Smooth muscle cell (in vitro differentiated cells): ENCODE results near the gene BCL7C. TPM values are rescaled to one million over a fixed set of nuclear protein-coding genes. Genes with fewer than 3 reads are reported as not detected.
"Not testable (repeated sequence)": the region's sequence is repeated elsewhere in the genome, so short reads cannot be mapped to it uniquely, and the experiment has no call there.

Experiments
- DNase-seq: peaks from one replicate; lab custom pipeline; 2025; ENCODE audit not compliant: unreplicated experiment; lab: John Stamatoyannopoulos, UW
- H2AFZ ChIP-seq: fragments of 200-600 bp; sonication (generic); 2 replicates; pipeline ENCODE4 v1.6.0; 2016; ENCODE audit warnings: antibody characterized with exemption, low read depth, mild to moderate bottlenecking
- H3F3A ChIP-seq: fragments of 200-600 bp; sonication (generic); 2 replicates; pipeline ENCODE4 v1.6.0; 2017; ENCODE audit warnings: antibody characterized with exemption, low read depth
- H3K27ac ChIP-seq: fragments of 200-600 bp; sonication (generic); 2 replicates; pipeline ENCODE4 v1.5.1; 2016; ENCODE audit warnings: low read depth, mild to moderate bottlenecking
- H3K27me3 ChIP-seq: fragments of 200-600 bp; sonication (generic); 2 replicates; pipeline ENCODE4 v1.6.1; 2016; ENCODE audit warnings: low read depth, mild to moderate bottlenecking
- H3K36me3 ChIP-seq: fragments of 200-600 bp; sonication (generic); 2 replicates; pipeline ENCODE4 v1.5.1; 2016; ENCODE audit warnings: low read depth
- H3K4me1 ChIP-seq: fragments of 200-600 bp; sonication (generic); 2 replicates; pipeline ENCODE4 v1.5.1; 2016; ENCODE audit warnings: low read depth
- H3K4me2 ChIP-seq: fragments of 200-600 bp; sonication (generic); 2 replicates; pipeline ENCODE4 v1.6.0; 2016; ENCODE audit warnings: mild to moderate bottlenecking
- H3K4me3 ChIP-seq: fragments of 200-600 bp; sonication (generic); 2 replicates; pipeline ENCODE4 v1.5.1; 2016; ENCODE audit warnings: mild to moderate bottlenecking
- H3K79me2 ChIP-seq: fragments of 200-600 bp; sonication (generic); 2 replicates; pipeline ENCODE4 v1.6.0; 2016; ENCODE audit warnings: low read depth, mild to moderate bottlenecking
- H3K9ac ChIP-seq: fragments of 200-600 bp; sonication (generic); 2 replicates; pipeline ENCODE4 v1.6.0; 2016; ENCODE audit warnings: low read depth
- H3K9me3 ChIP-seq: fragments of 200-600 bp; sonication (generic); replicated peaks from 2 replicates; pipeline ENCODE4 v1.5.1; 2016; ENCODE audit warnings: low read depth
- H4K20me1 ChIP-seq: fragments of 200-600 bp; sonication (generic); 2 replicates; pipeline ENCODE4 v1.6.0; 2016; ENCODE audit warnings: low read depth
- WGBS: methylation state at CpG from one replicate; pipeline ENCODE4 v1.1.7; 2016; ENCODE audit warnings: low lambda C conversion rate; 5-methylcytosine and 5-hydroxymethylcytosine counted together
- polyA plus RNA-seq: library from polyadenylated mRNA; unstranded; fragments of >200 nt; fragmentation: Nextera tagmentation; extraction: Ambion mirVana; gene quantifications from 2 replicates; pipeline ENCODE4 v1.2.1, GENCODE V29; 2016
- total RNA-seq: library from RNA; depleted of rRNA; stranded (reverse); fragments of >200 nt; gene quantifications from 2 replicates; pipeline ENCODE4 v1.2.3, GENCODE V29; 2014
- TF ChIP-seq, protein P1 (sequence below): fragments of 200-600 bp; sonication (generic); IDR thresholded peaks from 2 replicates; pipeline ENCODE4 v1.5.1; 2017; ENCODE audit warnings: borderline replicate concordance, mild to moderate bottlenecking, antibody characterized with exemption; ENCODE audit not compliant: insufficient read depth, poor library complexity, severe bottlenecking

The BCL7C gene
- total and polyA plus RNA-seq, 2 experiments from 2014 or later = 34.2 to 76.1 TPM

GRCh38 chr16:30867747-30868146, 26.1 kb downstream of the BCL7C start:
- H2AFZ ChIP-seq = no peak overlapping the region
- 90% methylated on average over 5 of the region's 5 CpGs for WGBS
- H4K20me1 ChIP-seq = no peaks in the 10 kb centered on the region
- no peaks in the 10 kb centered on the region for H3K4me1 ChIP-seq
- no peak for DNase-seq
- no peak overlapping the region for H3K4me3 ChIP-seq
- no peaks in the 10 kb centered on the region for H3F3A ChIP-seq
- TF ChIP-seq, protein P1, sequence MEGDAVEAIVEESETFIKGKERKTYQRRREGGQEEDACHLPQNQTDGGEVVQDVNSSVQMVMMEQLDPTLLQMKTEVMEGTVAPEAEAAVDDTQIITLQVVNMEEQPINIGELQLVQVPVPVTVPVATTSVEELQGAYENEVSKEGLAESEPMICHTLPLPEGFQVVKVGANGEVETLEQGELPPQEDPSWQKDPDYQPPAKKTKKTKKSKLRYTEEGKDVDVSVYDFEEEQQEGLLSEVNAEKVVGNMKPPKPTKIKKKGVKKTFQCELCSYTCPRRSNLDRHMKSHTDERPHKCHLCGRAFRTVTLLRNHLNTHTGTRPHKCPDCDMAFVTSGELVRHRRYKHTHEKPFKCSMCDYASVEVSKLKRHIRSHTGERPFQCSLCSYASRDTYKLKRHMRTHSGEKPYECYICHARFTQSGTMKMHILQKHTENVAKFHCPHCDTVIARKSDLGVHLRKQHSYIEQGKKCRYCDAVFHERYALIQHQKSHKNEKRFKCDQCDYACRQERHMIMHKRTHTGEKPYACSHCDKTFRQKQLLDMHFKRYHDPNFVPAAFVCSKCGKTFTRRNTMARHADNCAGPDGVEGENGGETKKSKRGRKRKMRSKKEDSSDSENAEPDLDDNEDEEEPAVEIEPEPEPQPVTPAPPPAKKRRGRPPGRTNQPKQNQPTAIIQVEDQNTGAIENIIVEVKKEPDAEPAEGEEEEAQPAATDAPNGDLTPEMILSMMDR = no peak
- no peak overlapping the region for H3K4me2 ChIP-seq
- no peaks in the 10 kb centered on the region for H3K9me3 ChIP-seq
- no peak overlapping the region for H3K27ac ChIP-seq
- H3K79me2 ChIP-seq = no peaks in the 10 kb centered on the region
- H3K27me3 ChIP-seq = no peaks in the 10 kb centered on the region
- H3K9ac ChIP-seq = no peak overlapping the region
- no peaks in the 10 kb centered on the region for H3K36me3 ChIP-seq

GRCh38 chr16:30866031-30866430, 27.8 kb downstream of the BCL7C start:
- H3K4me1 ChIP-seq = no peaks in the 10 kb centered on the region
- H2AFZ ChIP-seq = no peak overlapping the region
- 79% methylated on average over 6 of the region's 6 CpGs for WGBS
- no peaks in the 10 kb centered on the region for H3K79me2 ChIP-seq
- no peak for DNase-seq
- H3K27me3 ChIP-seq = no peaks in the 10 kb centered on the region
- H3K27ac ChIP-seq = no peak overlapping the region
- no peaks in the 10 kb centered on the region for H3F3A ChIP-seq
- H4K20me1 ChIP-seq = no peaks in the 10 kb centered on the region
- H3K4me3 ChIP-seq = no peak overlapping the region
- no peaks in the 10 kb centered on the region for H3K9me3 ChIP-seq
- H3K9ac ChIP-seq = no peak overlapping the region
- no peaks in the 10 kb centered on the region for H3K36me3 ChIP-seq
- TF ChIP-seq, protein P1 = no peak
- no peak overlapping the region for H3K4me2 ChIP-seq

- H3K9me3 ChIP-seq, H3K27me3 ChIP-seq, DNase-seq, H3K4me3 ChIP-seq, H3K9ac ChIP-seq, H4K20me1 ChIP-seq, H3K79me2 ChIP-seq, H3K4me2 ChIP-seq, H3K27ac ChIP-seq, H2AFZ ChIP-seq, H3K4me1 ChIP-seq, H3F3A ChIP-seq, H3K36me3 ChIP-seq: not testable (repeated sequence)
- WGBS = 90% methylated on average over 3 of the region's 3 CpGs
These were observed 30.7 kb downstream of the BCL7C start for GRCh38 chr16:30863178-30863577.

- not testable (repeated sequence) for H3K4me3 ChIP-seq, H3F3A ChIP-seq, H4K20me1 ChIP-seq, H3K36me3 ChIP-seq, H2AFZ ChIP-seq, H3K9me3 ChIP-seq, H3K27me3 ChIP-seq, H3K4me2 ChIP-seq, H3K4me1 ChIP-seq, DNase-seq, H3K27ac ChIP-seq, H3K79me2 ChIP-seq, H3K9ac ChIP-seq
- 79% methylated on average over 7 of the region's 7 CpGs for WGBS
These were observed 33.1 kb downstream of the BCL7C start for GRCh38 chr16:30860729-30861128.

GRCh38 chr16:30858829-30859423, 35.0 kb downstream of the BCL7C start:
- TF ChIP-seq, protein P1 = no peak
- Histone ChIP-seq H3F3A (no peaks in the 10 kb centered on the region), H3K79me2 (no peaks in the 10 kb centered on the region), H3K4me2 (no peak overlapping the region), H3K27ac (no peak overlapping the region), H2AFZ (no peak overlapping the region), H3K9me3 (no peaks in the 10 kb centered on the region), H3K36me3 (no peaks in the 10 kb centered on the region), H3K4me3 (no peak overlapping the region), H3K27me3 (no peaks in the 10 kb centered on the region), H4K20me1 (peaks cover 3% of the 10 kb centered on the region), H3K4me1 (no peaks in the 10 kb centered on the region), H3K9ac (no peak overlapping the region)
- DNase-seq = no peak
- WGBS = 58% methylated on average over 4 of the region's 4 CpGs
